Fibroblast of lung (primary cell): ENCODE data around the gene SNPH. TPM values are rescaled to one million over a fixed set of nuclear protein-coding genes. Genes with fewer than 3 reads are reported as not detected.

Experiments used
- DNase-seq, 2 donors: peaks; one replicate each; pipeline versions ENCODE4 v3.0.0 to v3.0.0-alpha.2; 2010; ENCODE audit warnings: low read depth in 2 of 2
- H2AFZ ChIP-seq: 2 replicates; pipeline ENCODE4 v1.5.1; 2012; ENCODE audit warnings: low read length, control low read depth, inconsistent platforms
- H3K27ac ChIP-seq: 2 replicates; pipeline ENCODE4 v1.5.1; 2011; ENCODE audit warnings: low read length, control low read depth; ENCODE audit not compliant: insufficient read depth
- H3K27me3 ChIP-seq: 2 replicates; pipeline ENCODE4 v1.5.1; 2011; ENCODE audit warnings: mild to moderate bottlenecking, low read length; ENCODE audit not compliant: control insufficient read depth, insufficient read depth
- H3K36me3 ChIP-seq: 2 replicates; pipeline ENCODE4 v1.5.1; 2011; ENCODE audit warnings: low read length; ENCODE audit not compliant: control insufficient read depth, insufficient read depth
- H3K4me1 ChIP-seq: 2 replicates; pipeline ENCODE4 v1.5.1; 2011; ENCODE audit warnings: low read length; ENCODE audit not compliant: control insufficient read depth, insufficient read depth; ENCODE audit errors: extremely low read depth
- H3K4me2 ChIP-seq: 2 replicates; pipeline ENCODE4 v1.5.1; 2011; ENCODE audit warnings: low read length, control low read depth; ENCODE audit not compliant: insufficient read depth; ENCODE audit errors: extremely low read depth
- H3K4me3 ChIP-seq, 4 experiments: fragments of 200-600 bp in 1 of 4; sonication (generic) in 1 of 4; replicated peaks in 1 of 4; 2 replicates each; pipeline ENCODE4 v1.5.1; 2011 to 2016; ENCODE audit warnings: low read length in 4 of 4, low read depth in 3 of 4, mild to moderate bottlenecking in 3 of 4, control low read depth in 2 of 4, inconsistent platforms in 1 of 4, mixed read lengths in 1 of 4; ENCODE audit not compliant: insufficient read depth in 1 of 4; ENCODE audit errors: control extremely low read depth in 1 of 4
- H3K79me2 ChIP-seq: 2 replicates; pipeline ENCODE4 v1.5.1; 2012; ENCODE audit warnings: mild to moderate bottlenecking, low read length, inconsistent platforms; ENCODE audit not compliant: control insufficient read depth, insufficient read depth
- H3K9ac ChIP-seq: 2 replicates; pipeline ENCODE4 v1.5.1; 2011; ENCODE audit warnings: mild to moderate bottlenecking, low read length, control low read depth; ENCODE audit not compliant: insufficient read depth
- H3K9me3 ChIP-seq: 2 replicates; pipeline ENCODE4 v1.5.1; 2012; ENCODE audit warnings: low read depth, low read length; ENCODE audit not compliant: control insufficient read depth, insufficient read depth
- H4K20me1 ChIP-seq: 2 replicates; pipeline ENCODE4 v1.5.1; 2011; ENCODE audit warnings: low read length; ENCODE audit not compliant: control insufficient read depth, insufficient read depth; ENCODE audit errors: extremely low read depth
- EZH2 ChIP-seq: IDR thresholded peaks from 2 replicates; pipeline ENCODE4 v1.5.1; 2012; ENCODE audit warnings: low read length, control low read depth, mild to moderate bottlenecking; ENCODE audit errors: missing control alignments
- polyA plus RNA-seq, 2 donors: library from polyadenylated mRNA; depleted of rRNA in 1 of 2; stranded (reverse) in 1 of 2; unstranded in 1 of 2; fragments of >200 nt; gene quantifications; 2 replicates each; pipeline ENCODE4 v1.2.1, GENCODE V29; 2011 to 2012; ENCODE audit warnings: missing spikeins in 1 of 2
- total RNA-seq: library from RNA; depleted of rRNA; stranded (reverse); fragments of >200 nt; gene quantifications from 2 replicates; pipeline ENCODE4 v1.2.1, GENCODE V29; 2014
- TF ChIP-seq, protein P1 (sequence below), 2 donors: IDR thresholded peaks in 1 of 2; conservative IDR thresholded peaks in 1 of 2; 1 replicate in 1 of 2; 2 replicates in 1 of 2; pipeline ENCODE4 v1.5.1; 2011 to 2012; ENCODE audit warnings: low read length in 2 of 2, control low read depth in 1 of 2, inconsistent platforms in 1 of 2, low read depth in 1 of 2, mild to moderate bottlenecking in 1 of 2

Gene SNPH
- total and polyA plus RNA-seq, 2 donors (not counting 1 experiment from before 2014, with no cell fraction given), result 0.85 to 18.5 TPM

DNA sequence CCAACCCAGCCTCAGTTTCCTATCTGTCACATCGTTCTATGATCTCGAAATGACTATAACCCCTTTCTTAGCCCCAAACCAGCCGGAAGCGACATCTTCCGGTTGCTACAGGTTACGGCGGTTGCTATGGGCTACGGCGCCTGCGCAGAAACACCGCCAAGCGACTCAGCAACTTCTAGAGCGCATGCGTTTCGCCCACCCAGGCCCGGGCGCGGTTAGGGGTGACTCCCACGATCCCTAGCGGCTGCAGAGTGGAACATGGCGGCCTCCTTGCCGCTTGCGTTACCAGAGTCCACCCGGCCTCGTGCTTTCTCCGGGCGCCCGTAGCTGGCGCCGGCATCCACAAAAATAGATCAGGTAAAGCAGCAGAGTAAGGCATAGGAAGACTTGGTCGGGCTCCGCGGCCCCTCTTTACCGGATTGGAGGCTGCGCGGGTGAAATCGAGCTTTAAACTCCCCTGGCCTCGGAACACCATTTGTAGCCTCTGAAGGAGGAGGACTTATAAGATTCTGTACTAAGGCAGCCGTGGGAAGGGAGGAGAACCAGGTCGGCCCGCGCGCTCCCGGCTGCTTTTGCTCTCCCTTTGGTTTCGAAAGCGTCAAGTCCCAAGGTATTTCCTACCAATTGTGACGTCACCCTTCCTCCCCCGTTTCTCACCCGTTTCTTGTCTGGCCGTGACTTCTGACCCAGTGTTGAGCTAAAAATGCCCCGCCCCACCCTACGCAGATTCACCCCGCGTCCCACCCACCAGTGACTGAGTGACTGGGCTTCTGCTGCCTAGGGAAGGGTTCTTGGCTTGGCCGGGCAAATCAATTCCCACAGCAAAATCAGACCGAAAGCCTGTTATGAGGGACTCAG lies 59.3 kb downstream of the SNPH start:
- DNase-seq, result peak; percentile 94 to 99

DNA sequence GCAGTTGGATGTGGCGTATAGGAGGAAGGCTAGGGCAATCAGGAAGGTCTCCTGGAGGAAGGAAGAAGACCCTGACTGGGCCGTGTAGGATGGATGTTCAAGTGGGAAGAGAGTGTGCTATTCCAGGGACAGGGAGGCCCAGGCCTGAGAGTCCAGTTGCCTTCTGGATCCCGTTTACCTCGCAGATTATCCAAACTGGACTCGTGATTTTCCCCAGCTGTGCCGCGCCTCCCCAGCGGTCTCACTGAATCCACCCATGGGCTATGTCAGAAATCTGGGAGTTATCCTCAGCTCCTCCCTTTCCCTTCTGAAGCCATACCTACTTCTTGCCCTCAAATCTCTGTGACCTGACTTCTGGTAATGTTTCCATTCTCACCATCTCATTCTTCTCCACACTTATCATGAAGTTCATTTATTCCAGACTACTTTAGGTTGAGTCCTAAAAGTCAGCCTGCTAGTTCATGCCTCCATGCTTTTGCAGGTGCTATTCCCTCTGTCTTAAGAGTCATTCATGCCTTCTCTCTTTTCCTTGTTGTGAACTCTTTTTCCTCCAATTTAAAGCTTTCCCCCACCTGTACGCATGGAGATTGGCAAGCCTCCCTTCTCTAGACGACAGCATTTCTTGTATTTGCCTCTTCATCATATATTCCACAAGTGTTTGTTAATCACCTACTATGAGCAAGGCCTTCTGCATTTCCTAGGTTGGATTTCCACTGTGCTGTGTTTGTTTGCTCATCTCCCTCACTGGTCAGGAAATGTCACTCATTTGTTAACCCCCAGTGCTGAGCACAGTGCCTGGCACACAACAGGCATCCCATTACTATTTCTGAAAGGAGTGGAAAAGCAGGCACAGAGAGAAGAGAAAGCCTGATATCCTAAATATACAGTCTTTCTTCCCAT lies 60.2 kb downstream of the SNPH start:
- no peaks in the 10 kb centered on the region for H3K36me3 ChIP-seq
- H3K9me3 ChIP-seq, result no peaks in the 10 kb centered on the region
- no peak for TF ChIP-seq EZH2
- TF ChIP-seq, protein P1, sequence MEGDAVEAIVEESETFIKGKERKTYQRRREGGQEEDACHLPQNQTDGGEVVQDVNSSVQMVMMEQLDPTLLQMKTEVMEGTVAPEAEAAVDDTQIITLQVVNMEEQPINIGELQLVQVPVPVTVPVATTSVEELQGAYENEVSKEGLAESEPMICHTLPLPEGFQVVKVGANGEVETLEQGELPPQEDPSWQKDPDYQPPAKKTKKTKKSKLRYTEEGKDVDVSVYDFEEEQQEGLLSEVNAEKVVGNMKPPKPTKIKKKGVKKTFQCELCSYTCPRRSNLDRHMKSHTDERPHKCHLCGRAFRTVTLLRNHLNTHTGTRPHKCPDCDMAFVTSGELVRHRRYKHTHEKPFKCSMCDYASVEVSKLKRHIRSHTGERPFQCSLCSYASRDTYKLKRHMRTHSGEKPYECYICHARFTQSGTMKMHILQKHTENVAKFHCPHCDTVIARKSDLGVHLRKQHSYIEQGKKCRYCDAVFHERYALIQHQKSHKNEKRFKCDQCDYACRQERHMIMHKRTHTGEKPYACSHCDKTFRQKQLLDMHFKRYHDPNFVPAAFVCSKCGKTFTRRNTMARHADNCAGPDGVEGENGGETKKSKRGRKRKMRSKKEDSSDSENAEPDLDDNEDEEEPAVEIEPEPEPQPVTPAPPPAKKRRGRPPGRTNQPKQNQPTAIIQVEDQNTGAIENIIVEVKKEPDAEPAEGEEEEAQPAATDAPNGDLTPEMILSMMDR (conservative IDR thresholded peaks at IDR 0.05 in 1 of 2, IDR thresholded peaks at IDR 0.05 in 1 of 2; ENCODE audit: low read depth in 1 of 2, low read length in 2 of 2), result no peak
- H3K4me2 ChIP-seq, result peak overlapping the region; percentile 85
- H3K9ac ChIP-seq, result peak overlapping the region; percentile 99
- H3K79me2 ChIP-seq, result peaks cover 31% of the 10 kb centered on the region
- DNase-seq, result peak; percentile 26 to 74
- peak overlapping the region; percentile 55 to 89 (median 81) for H3K4me3 ChIP-seq
- peaks cover 36% of the 10 kb centered on the region for H3K4me1 ChIP-seq
- no peaks in the 10 kb centered on the region for H4K20me1 ChIP-seq
- H3K27ac ChIP-seq, result peak overlapping the region; percentile 99
- H3K27me3 ChIP-seq, result no peaks in the 10 kb centered on the region
- H2AFZ ChIP-seq, result no peak overlapping the region

More for the DNA sequence above, 59.3 kb downstream of the SNPH start:
- H3K27ac ChIP-seq, result peak overlapping the region; percentile 99
- no peaks in the 10 kb centered on the region for H3K36me3 ChIP-seq
- no peaks in the 10 kb centered on the region for H3K9me3 ChIP-seq
- peak overlapping the region; percentile 99 for H3K9ac ChIP-seq
- peak overlapping the region; percentile 78 to 89 (median 81) for H3K4me3 ChIP-seq
- H2AFZ ChIP-seq, result peak overlapping the region; percentile 61
- H3K4me2 ChIP-seq, result peak overlapping the region; percentile 97
- H3K27me3 ChIP-seq, result no peaks in the 10 kb centered on the region
- peaks cover 36% of the 10 kb centered on the region for H3K4me1 ChIP-seq
- TF ChIP-seq, protein P1 (conservative IDR thresholded peaks at IDR 0.05 in 1 of 2, IDR thresholded peaks at IDR 0.05 in 1 of 2; ENCODE audit: low read depth in 1 of 2, low read length in 2 of 2), result peak in 1 of 2 donors; percentile 7
- no peak for TF ChIP-seq EZH2
- H3K79me2 ChIP-seq, result peaks cover 28% of the 10 kb centered on the region
- H4K20me1 ChIP-seq, result no peaks in the 10 kb centered on the region

DNA sequence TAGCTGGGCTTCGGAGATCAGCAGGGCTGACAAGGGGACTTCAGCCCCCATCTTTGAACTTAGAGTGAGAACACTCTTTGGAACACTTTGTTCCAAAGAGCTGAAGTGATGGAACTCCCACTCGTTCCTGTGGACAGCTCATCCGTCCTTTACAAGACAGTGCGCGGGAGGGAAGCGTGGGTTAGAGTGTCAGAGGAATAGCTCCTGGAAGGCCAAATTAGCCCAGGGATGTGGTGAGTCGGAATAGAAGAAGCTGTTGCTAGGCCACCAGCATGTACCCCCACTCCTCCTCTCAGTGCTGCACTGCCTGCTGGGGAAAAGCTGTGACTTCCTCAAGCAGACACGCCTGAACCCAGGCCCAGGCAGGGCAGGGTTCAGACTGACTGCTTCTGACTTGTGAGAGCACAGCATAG lies 61.2 kb downstream of the SNPH start:
- peak overlapping the region; percentile 99 for H3K27ac ChIP-seq
- peak overlapping the region; percentile 5 for H3K9ac ChIP-seq
- no peaks in the 10 kb centered on the region for H3K9me3 ChIP-seq
- peaks cover 34% of the 10 kb centered on the region for H3K4me1 ChIP-seq
- DNase-seq, result peak; percentile 47 to 71
- H3K36me3 ChIP-seq, result no peaks in the 10 kb centered on the region
- peak overlapping the region; percentile 28 for H3K4me2 ChIP-seq
- H2AFZ ChIP-seq, result no peak overlapping the region
- H3K27me3 ChIP-seq, result no peaks in the 10 kb centered on the region
- H3K79me2 ChIP-seq, result peaks cover 33% of the 10 kb centered on the region
- H3K4me3 ChIP-seq, result peak overlapping the region in 1 of 4 experiments; percentile 89
- no peaks in the 10 kb centered on the region for H4K20me1 ChIP-seq
- no peak for TF ChIP-seq EZH2
- TF ChIP-seq, protein P1 (conservative IDR thresholded peaks at IDR 0.05 in 1 of 2, IDR thresholded peaks at IDR 0.05 in 1 of 2; ENCODE audit: low read depth in 1 of 2, low read length in 2 of 2), result no peak
